PC-3 (cell line): Measurements from ENCODE around the gene GAPDH. TPM values are rescaled to one million over a fixed set of nuclear protein-coding genes. Genes with fewer than 3 reads are reported as not detected.

Source experiments
- ATAC-seq: fragments of 200-7000 bp; cut with Tn5 transposase; 2 replicates; pipeline ENCODE4 v1.9.1; 2020; ENCODE audit warnings: mild to moderate bottlenecking, moderate library complexity
- BruUV-seq: library from RNA; stranded (reverse); fragments of 400-500 nt; replicated peaks from 2 replicates; lab custom pipeline; 2021; lab: Mats Ljungman, UMichigan
- CTCF ChIA-PET: fragments of 300-600 bp; sonication (Branson Sonifier 250); formaldehyde crosslinking; loops from one replicate; lab custom pipeline; 2022; ENCODE audit warnings: antibody characterized with exemption; lab: Charles Lee
- POLR2A ChIA-PET: fragments of 300-600 bp; sonication (Branson Sonifier 250); formaldehyde crosslinking; loops from one replicate; lab custom pipeline; 2022; ENCODE audit warnings: antibody characterized with exemption; ENCODE audit not compliant: unreplicated experiment; lab: Charles Lee
- DNase-seq: peaks from one replicate; pipeline ENCODE4 v3.0.0-alpha.2; 2015
- H2AFZ ChIP-seq: fragments of 300-600 bp; sonication (generic); 2 replicates; pipeline ENCODE4 v1.6.0; 2016; ENCODE audit warnings: antibody characterized with exemption, low read length
- H3F3A ChIP-seq: fragments of 300-600 bp; sonication (generic); one replicate; pipeline ENCODE4 v1.6.0; 2017; ENCODE audit warnings: antibody characterized with exemption, low read length, control low read depth, mild to moderate bottlenecking; ENCODE audit not compliant: unreplicated experiment
- H3K27ac ChIP-seq: fragments of 300-600 bp; sonication (generic); 2 replicates; pipeline ENCODE4 v1.5.1; 2016; ENCODE audit warnings: mild to moderate bottlenecking, low read length
- H3K27me3 ChIP-seq: fragments of 300-600 bp; sonication (generic); 2 replicates; pipeline ENCODE4 v1.6.1; 2016; ENCODE audit warnings: low read length, mixed read lengths
- H3K36me3 ChIP-seq: fragments of 300-600 bp; sonication (generic); 2 replicates; pipeline ENCODE4 v1.6.1; 2016; ENCODE audit warnings: low read depth, mixed run types, low read length, mixed read lengths
- H3K4me1 ChIP-seq: fragments of 300-600 bp; sonication (generic); 2 replicates; pipeline ENCODE4 v1.5.1; 2016; ENCODE audit warnings: low read length; ENCODE audit not compliant: insufficient read depth
- H3K4me2 ChIP-seq: fragments of 300-600 bp; sonication (generic); 2 replicates; pipeline ENCODE4 v1.6.0; 2016; ENCODE audit warnings: low read length
- H3K4me3 ChIP-seq: fragments of 300-600 bp; sonication (generic); 2 replicates; pipeline ENCODE4 v1.5.1; 2016; ENCODE audit warnings: mild to moderate bottlenecking, low read length, mixed read lengths
- H3K79me2 ChIP-seq: fragments of 300-600 bp; sonication (generic); 2 replicates; pipeline ENCODE4 v1.6.1; 2017; ENCODE audit warnings: low read length, mixed read lengths
- H3K9ac ChIP-seq: fragments of 300-600 bp; sonication (generic); 2 replicates; pipeline ENCODE4 v1.6.0; 2016; ENCODE audit warnings: mild to moderate bottlenecking, low read length
- H3K9me2 ChIP-seq: fragments of 300-600 bp; sonication (generic); replicated peaks from 2 replicates; pipeline ENCODE4 v1.6.1; 2016; ENCODE audit warnings: mixed run types, low read length, mixed read lengths
- H3K9me3 ChIP-seq: fragments of 300-600 bp; sonication (generic); 2 replicates; pipeline ENCODE4 v1.6.1; 2016; ENCODE audit warnings: low read length, mixed read lengths
- H4K20me1 ChIP-seq: fragments of 300-600 bp; sonication (generic); 2 replicates; pipeline ENCODE4 v1.6.1; 2016; ENCODE audit warnings: low read length, mixed read lengths
- EZH2 ChIP-seq: fragments of 300-600 bp; sonication (generic); IDR thresholded peaks from one replicate; pipeline ENCODE4 v1.6.1; 2017; ENCODE audit warnings: antibody characterized with exemption, mild to moderate bottlenecking, low read length; ENCODE audit not compliant: unreplicated experiment
- EZH2phosphoT487 ChIP-seq: fragments of 300-600 bp; sonication (generic); IDR thresholded peaks from 2 replicates; pipeline ENCODE4 v1.6.1; 2018; ENCODE audit warnings: mild to moderate bottlenecking, antibody characterized with exemption, low read length, borderline replicate concordance
- intact Hi-C: fragments of 100-400 bp; cut with micrococcal nuclease; formaldehyde crosslinking; loops from 2 replicates; pipeline ENCODE4 v1.9.0; 2023
- total RNA-seq: library from RNA; depleted of rRNA; stranded (reverse); fragments of >200 nt; gene quantifications from 2 replicates; pipeline ENCODE4 v1.2.3, GENCODE V29; 2014
- TF ChIP-seq, protein P1 (sequence below): fragments of 300-600 bp; sonication (generic); conservative IDR thresholded peaks from 2 replicates; pipeline ENCODE4 v1.5.1; 2017; ENCODE audit warnings: antibody characterized with exemption, low read depth, mild to moderate bottlenecking, low read length

GAPDH gene
- total RNA-seq, 1 experiment from 2014 or later, result 7,326 TPM

- no TSS peak for BruUV-seq
- intact Hi-C loops, result no loop called here
- Histone ChIP-seq H3K4me1 (peaks cover 19% of the 10 kb centered on the region), H3K79me2 (no peaks in the 10 kb centered on the region), H3F3A (no peaks in the 10 kb centered on the region), H3K4me2 (no peak overlapping the region), H3K27me3 (no peaks in the 10 kb centered on the region), H3K9me2 (no peaks in the 10 kb centered on the region), H3K36me3 (no peaks in the 10 kb centered on the region), H3K27ac (peak overlapping the region; percentile 43), H4K20me1 (no peaks in the 10 kb centered on the region), H3K4me3 (no peak overlapping the region), H2AFZ (no peak overlapping the region), H3K9ac (no peak overlapping the region), H3K9me3 (no peaks in the 10 kb centered on the region)
- ChIA-PET CTCF (interaction anchor here (0.6 kb wide), 1 partner anchor 10 kb away, joined by 3 read pairs; no protein-coding TSS in a partner anchor), POLR2A (interaction anchor here (0.6 kb wide), 1 partner anchor 210 kb away, joined by 3 read pairs; no protein-coding TSS in a partner anchor)
- ATAC-seq, result peak; percentile 6; the same call in 1 of the 2 replicates
- TF ChIP-seq, protein P1, sequence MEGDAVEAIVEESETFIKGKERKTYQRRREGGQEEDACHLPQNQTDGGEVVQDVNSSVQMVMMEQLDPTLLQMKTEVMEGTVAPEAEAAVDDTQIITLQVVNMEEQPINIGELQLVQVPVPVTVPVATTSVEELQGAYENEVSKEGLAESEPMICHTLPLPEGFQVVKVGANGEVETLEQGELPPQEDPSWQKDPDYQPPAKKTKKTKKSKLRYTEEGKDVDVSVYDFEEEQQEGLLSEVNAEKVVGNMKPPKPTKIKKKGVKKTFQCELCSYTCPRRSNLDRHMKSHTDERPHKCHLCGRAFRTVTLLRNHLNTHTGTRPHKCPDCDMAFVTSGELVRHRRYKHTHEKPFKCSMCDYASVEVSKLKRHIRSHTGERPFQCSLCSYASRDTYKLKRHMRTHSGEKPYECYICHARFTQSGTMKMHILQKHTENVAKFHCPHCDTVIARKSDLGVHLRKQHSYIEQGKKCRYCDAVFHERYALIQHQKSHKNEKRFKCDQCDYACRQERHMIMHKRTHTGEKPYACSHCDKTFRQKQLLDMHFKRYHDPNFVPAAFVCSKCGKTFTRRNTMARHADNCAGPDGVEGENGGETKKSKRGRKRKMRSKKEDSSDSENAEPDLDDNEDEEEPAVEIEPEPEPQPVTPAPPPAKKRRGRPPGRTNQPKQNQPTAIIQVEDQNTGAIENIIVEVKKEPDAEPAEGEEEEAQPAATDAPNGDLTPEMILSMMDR, result no peak
- no peak for TF ChIP-seq EZH2phosphoT487
- DNase-seq, result peak; percentile 36
These were observed 14.8 kb downstream of the GAPDH start for GRCh38 chr12:6548966-6549683.

DNA sequence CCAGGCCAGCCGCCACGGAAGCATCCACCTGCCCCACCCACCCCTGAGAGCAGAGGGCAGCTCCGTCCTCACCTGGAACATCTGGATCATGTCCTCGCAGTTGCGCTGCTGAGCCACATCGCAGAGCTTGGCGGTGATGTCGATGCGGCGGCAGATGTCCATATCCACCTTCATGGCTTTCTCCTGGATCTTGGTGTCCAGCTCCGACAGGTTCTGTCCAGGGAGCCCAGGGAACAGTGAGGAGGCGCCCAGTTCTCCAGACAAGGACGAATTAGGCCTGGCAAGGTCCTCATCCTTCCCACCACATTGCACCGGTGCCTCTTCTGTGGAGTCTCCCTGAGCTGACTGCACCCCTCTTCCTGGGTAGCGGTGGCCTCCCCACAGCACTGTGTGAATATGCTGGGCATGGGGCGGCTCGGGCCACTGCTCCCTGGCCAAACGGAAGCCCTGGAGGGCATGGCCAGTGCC is 15.4 kb downstream of the GAPDH start:
- intact Hi-C loops, result no loop called here
- Histone ChIP-seq H4K20me1 (no peaks in the 10 kb centered on the region), H3K79me2 (no peaks in the 10 kb centered on the region), H3K4me1 (peaks cover 19% of the 10 kb centered on the region), H3K4me2 (no peak overlapping the region), H3K9me2 (no peaks in the 10 kb centered on the region), H3F3A (no peaks in the 10 kb centered on the region), H3K9ac (no peak overlapping the region), H3K9me3 (no peaks in the 10 kb centered on the region), H3K4me3 (no peak overlapping the region), H2AFZ (no peak overlapping the region), H3K36me3 (no peaks in the 10 kb centered on the region), H3K27ac (0 out of 2 replicates have a peak overlapping the region, but pooled peaks have one; percentile 43), H3K27me3 (no peaks in the 10 kb centered on the region)
- ChIA-PET CTCF (interaction anchor here (0.6 kb wide), 1 partner anchor 11 kb away, joined by 3 read pairs; no protein-coding TSS in a partner anchor), POLR2A (interaction anchor here (0.6 kb wide), 1 partner anchor 211 kb away, joined by 3 read pairs; no protein-coding TSS in a partner anchor)
- ATAC-seq (no peak), DNase-seq (no peak)
- no TSS peak for BruUV-seq
- no peak for TF ChIP-seq EZH2phosphoT487
- TF ChIP-seq, protein P1, result no peak
- TF ChIP-seq EZH2, result no peak
